Measurements from ENCODE around the gene RAB11FIP4. TPM values are rescaled to one million over a fixed set of nuclear protein-coding genes. Genes with fewer than 3 reads are reported as not detected.

Gene RAB11FIP4
- total and polyA plus RNA-seq, 7 donors, result 0.66 to 32.5 (median 1.8) TPM

- TF ChIP-seq POLR2A (IDR thresholded peaks at IDR 0.05) (no peak), CTCF (IDR thresholded peaks at IDR 0.05) (no peak), POLR2AphosphoS5 (IDR thresholded peaks at IDR 0.05) (no peak), EP300 (IDR thresholded peaks at IDR 0.05) (no peak)
- intact Hi-C loops (cut with DNase I), result no loop called here
- no peaks in the 10 kb centered on the region for H3K27me3 ChIP-seq
- H3K4me3 ChIP-seq, result no peak overlapping the region
- H3K9me3 ChIP-seq, result no peaks in the 10 kb centered on the region
- H3K4me1 ChIP-seq, result no peaks in the 10 kb centered on the region
- no peak for DNase-seq
- no peaks in the 10 kb centered on the region for H3K36me3 ChIP-seq
- 45 to 57% methylated on average over 6 of the region's 6 CpGs for WGBS, 2 donors
- H3K27ac ChIP-seq, result no peak overlapping the region
These were observed 27.4 kb downstream of the RAB11FIP4 start for GRCh38 chr17:31418773-31419350.

GRCh38 chr17:31422443-31422842 is 31.0 kb downstream of the RAB11FIP4 start:
- H3K4me1 ChIP-seq, result no peaks in the 10 kb centered on the region
- TF ChIP-seq POLR2A (IDR thresholded peaks at IDR 0.05) (no peak), EP300 (IDR thresholded peaks at IDR 0.05) (no peak), CTCF (IDR thresholded peaks at IDR 0.05) (no peak), POLR2AphosphoS5 (IDR thresholded peaks at IDR 0.05) (no peak)
- no peaks in the 10 kb centered on the region for H3K9me3 ChIP-seq
- H3K27me3 ChIP-seq, result peaks cover 0 to 12% (median 4%) of the 10 kb centered on the region in 3 donors
- no peak for DNase-seq
- WGBS, 2 donors, result 83 to 92% methylated on average over 3 of the region's 3 CpGs
- no peak overlapping the region for H3K27ac ChIP-seq
- H3K4me3 ChIP-seq, result no peak overlapping the region
- intact Hi-C loops (cut with DNase I), result no loop called here
- no peaks in the 10 kb centered on the region for H3K36me3 ChIP-seq

GRCh38 chr17:31424944-31425281 is 33.4 kb downstream of the RAB11FIP4 start:
- TF ChIP-seq EP300 (IDR thresholded peaks at IDR 0.05), result no peak
- no peak for TF ChIP-seq CTCF (IDR thresholded peaks at IDR 0.05)
- TF ChIP-seq POLR2A (IDR thresholded peaks at IDR 0.05), result no peak
- no peak for TF ChIP-seq POLR2AphosphoS5 (IDR thresholded peaks at IDR 0.05)
- Histone ChIP-seq H3K27me3 (peaks cover 0 to 21% (median 5%) of the 10 kb centered on the region in 3 donors), H3K9me3 (no peaks in the 10 kb centered on the region), H3K27ac (no peak overlapping the region), H3K4me3 (no peak overlapping the region), H3K4me1 (no peaks in the 10 kb centered on the region), H3K36me3 (no peaks in the 10 kb centered on the region)
- intact Hi-C loops (cut with DNase I), result no loop called here
- DNase-seq, result no peak
- WGBS, 2 donors, result 52 to 77% methylated on average over 5 of the region's 5 CpGs

- intact Hi-C loops (cut with DNase I), result no loop called here
- Histone ChIP-seq H3K27ac (no peak overlapping the region), H3K4me1 (no peaks in the 10 kb centered on the region), H3K36me3 (no peaks in the 10 kb centered on the region), H3K4me3 (no peak overlapping the region), H3K9me3 (no peaks in the 10 kb centered on the region), H3K27me3 (peaks cover 0 to 21% (median 5%) of the 10 kb centered on the region in 3 donors)
- TF ChIP-seq CTCF (IDR thresholded peaks at IDR 0.05), result no peak
- no peak for TF ChIP-seq EP300 (IDR thresholded peaks at IDR 0.05)
- TF ChIP-seq POLR2A (IDR thresholded peaks at IDR 0.05), result no peak
- no peak for TF ChIP-seq POLR2AphosphoS5 (IDR thresholded peaks at IDR 0.05)
- 32 to 58% methylated on average over 17 of the region's 17 CpGs for WGBS, 2 donors
- no peak for DNase-seq
These were observed 34.0 kb downstream of the RAB11FIP4 start for GRCh38 chr17:31425282-31426040.
